Measurements from ENCODE around the gene TBX21.

TBX21 gene

GRCh38 chr17:47717261-47717697 is 15.8 kb upstream of the TBX21 start:
- H3K9me3 ChIP-seq (ENCODE audit: insufficient read depth, low read length), result no peaks in the 10 kb centered on the region
- TF ChIP-seq CTCF (IDR thresholded peaks at IDR 0.05; ENCODE audit: insufficient read depth, low read length, poor library complexity, severe bottlenecking) (no peak), EZH2phosphoT487 (conservative IDR thresholded peaks at IDR 0.05; ENCODE audit: low read length) (no peak)

DNA sequence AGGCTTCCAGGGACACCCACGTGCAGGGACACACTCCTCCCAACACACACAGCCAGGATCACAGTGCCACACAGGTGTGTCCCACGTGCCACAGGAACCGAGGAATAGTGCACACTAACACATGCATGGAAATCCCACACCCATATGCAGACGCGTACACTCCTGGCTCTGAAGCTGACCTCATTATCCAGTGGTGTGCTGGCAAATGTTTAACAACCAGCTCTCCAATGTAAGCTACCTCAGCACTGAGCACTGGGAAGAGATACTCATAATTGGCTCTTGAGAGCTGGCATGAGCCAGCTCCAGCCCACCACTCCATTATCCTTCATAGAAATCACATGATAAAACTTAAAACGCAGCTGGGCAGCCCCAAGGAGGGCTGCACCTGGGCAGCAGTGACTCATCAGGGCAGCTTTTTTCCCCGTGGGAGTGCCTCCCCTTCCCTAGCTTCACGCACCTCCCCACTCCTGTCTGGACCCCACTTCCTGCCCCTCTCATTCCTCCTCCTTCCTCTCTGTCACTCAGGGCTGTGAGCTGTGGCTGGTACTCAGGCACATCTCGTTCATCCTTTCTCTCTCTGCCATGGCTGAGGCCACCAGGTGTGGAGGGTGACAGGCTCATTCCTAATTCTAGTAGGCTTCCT is 14.9 kb upstream of the TBX21 start:
- H2AFZ ChIP-seq (ENCODE audit: low read depth, low read length, severe bottlenecking), result no peak overlapping the region
- no peak overlapping the region for H3K9ac ChIP-seq (ENCODE audit: low read length)
- no peaks in the 10 kb centered on the region for H3K36me3 ChIP-seq (ENCODE audit: low read length)
- TF ChIP-seq EZH2phosphoT487 (conservative IDR thresholded peaks at IDR 0.05; ENCODE audit: low read length) (no peak), CTCF (IDR thresholded peaks at IDR 0.05; ENCODE audit: insufficient read depth, low read length, poor library complexity, severe bottlenecking) (no peak)
- H3K9me3 ChIP-seq (ENCODE audit: insufficient read depth, low read length), result no peaks in the 10 kb centered on the region
- no peaks in the 10 kb centered on the region for H3K9me2 ChIP-seq (replicated peaks; ENCODE audit: insufficient read depth, low read length)
- H3K27ac ChIP-seq (ENCODE audit: low read depth, low read length), result no peak overlapping the region
- no peak overlapping the region for H3K4me2 ChIP-seq (ENCODE audit: low read depth, low read length, poor library complexity, severe bottlenecking)
- H3K27me3 ChIP-seq (ENCODE audit: low read length), result no peaks in the 10 kb centered on the region
- H3K4me3 ChIP-seq (ENCODE audit: insufficient read depth, low read length, poor library complexity, severe bottlenecking), result no peak overlapping the region
- H3K79me2 ChIP-seq (ENCODE audit: insufficient read depth, low read length), result no peaks in the 10 kb centered on the region
- no peaks in the 10 kb centered on the region for H4K20me1 ChIP-seq (ENCODE audit: low read depth, low read length)
- H3F3A ChIP-seq (ENCODE audit: insufficient read depth), result no peaks in the 10 kb centered on the region

More at GRCh38 chr17:47717261-47717697, 15.8 kb upstream of the TBX21 start:
- Histone ChIP-seq H3K27ac (ENCODE audit: low read depth, low read length) (no peak overlapping the region), H3K36me3 (ENCODE audit: low read length) (no peaks in the 10 kb centered on the region), H3K4me2 (ENCODE audit: low read depth, low read length, poor library complexity, severe bottlenecking) (no peak overlapping the region), H3K4me3 (ENCODE audit: insufficient read depth, low read length, poor library complexity, severe bottlenecking) (no peak overlapping the region), H3K27me3 (ENCODE audit: low read length) (no peaks in the 10 kb centered on the region), H3K9me2 (replicated peaks; ENCODE audit: insufficient read depth, low read length) (no peaks in the 10 kb centered on the region), H2AFZ (ENCODE audit: low read depth, low read length, severe bottlenecking) (no peak overlapping the region), H3F3A (ENCODE audit: insufficient read depth) (no peaks in the 10 kb centered on the region), H4K20me1 (ENCODE audit: low read depth, low read length) (no peaks in the 10 kb centered on the region), H3K9ac (ENCODE audit: low read length) (no peak overlapping the region), H3K79me2 (ENCODE audit: insufficient read depth, low read length) (no peaks in the 10 kb centered on the region)

GRCh38 chr17:47718634-47719405 is 14.2 kb upstream of the TBX21 start:
- H3K79me2 ChIP-seq (ENCODE audit: insufficient read depth, low read length), result no peaks in the 10 kb centered on the region
- H3K4me3 ChIP-seq (ENCODE audit: insufficient read depth, low read length, poor library complexity, severe bottlenecking), result no peak overlapping the region
- H2AFZ ChIP-seq (ENCODE audit: low read depth, low read length, severe bottlenecking), result no peak overlapping the region
- H3K36me3 ChIP-seq (ENCODE audit: low read length), result no peaks in the 10 kb centered on the region
- H3K27ac ChIP-seq (ENCODE audit: low read depth, low read length), result no peak overlapping the region
- H4K20me1 ChIP-seq (ENCODE audit: low read depth, low read length), result no peaks in the 10 kb centered on the region
- H3K9ac ChIP-seq (ENCODE audit: low read length), result no peak overlapping the region
- TF ChIP-seq EZH2phosphoT487 (conservative IDR thresholded peaks at IDR 0.05; ENCODE audit: low read length), result no peak
- TF ChIP-seq CTCF (IDR thresholded peaks at IDR 0.05; ENCODE audit: insufficient read depth, low read length, poor library complexity, severe bottlenecking), result no peak
- H3K4me2 ChIP-seq (ENCODE audit: low read depth, low read length, poor library complexity, severe bottlenecking), result no peak overlapping the region
- H3F3A ChIP-seq (ENCODE audit: insufficient read depth), result no peaks in the 10 kb centered on the region
- H3K27me3 ChIP-seq (ENCODE audit: low read length), result no peaks in the 10 kb centered on the region
- no peaks in the 10 kb centered on the region for H3K9me2 ChIP-seq (replicated peaks; ENCODE audit: insufficient read depth, low read length)
- no peaks in the 10 kb centered on the region for H3K9me3 ChIP-seq (ENCODE audit: insufficient read depth, low read length)

All from SU-DHL-6 (cell line).